H1 (cell line): ENCODE measurements around the gene INPP5A. TPM values are rescaled to one million over a fixed set of nuclear protein-coding genes. Genes with fewer than 3 reads are reported as not detected.

Source experiments
- CBX5 ChIP-seq: fragments of 300-800, 300-1000 bp; sonication (generic); IDR thresholded peaks from 2 replicates; pipeline ENCODE4 v1.7.1; 2016; ENCODE audit warnings: antibody characterized with exemption, low read length, low read depth
- CREB1 ChIP-seq: IDR thresholded peaks from 2 replicates; pipeline ENCODE4 v1.6.1; 2012; ENCODE audit warnings: inconsistent platforms
- HDAC6 ChIP-seq: IDR thresholded peaks from one replicate; pipeline ENCODE4 v1.7.1; 2012; ENCODE audit warnings: low read depth, mild to moderate bottlenecking, inconsistent platforms, low read length, moderate library complexity
- RBBP5 ChIP-seq: IDR thresholded peaks from 2 replicates; pipeline ENCODE4 v1.7.1; 2012; ENCODE audit warnings: low read depth, mild to moderate bottlenecking, inconsistent platforms, low read length, moderate library complexity, borderline replicate concordance
- RXRA ChIP-seq: IDR thresholded peaks from 2 replicates; pipeline ENCODE4 v1.6.1; 2011; ENCODE audit warnings: low read depth, mild to moderate bottlenecking, low read length, moderate library complexity; ENCODE audit not compliant: insufficient read depth
- SIRT6 ChIP-seq: IDR thresholded peaks from one replicate; pipeline ENCODE4 v1.7.1; 2012; ENCODE audit warnings: low read length, inconsistent platforms
- polyA plus RNA-seq, 7 experiments: library from polyadenylated mRNA; depleted of rRNA in 3 of 7; stranded (reverse) in 5 of 7; unstranded in 2 of 7; fragments of >200 nt in 5 of 7; fragments of 200-250 nt in 2 of 7; gene quantifications; 1 replicate in 5 of 7; 2 replicates in 1 of 7; 4 replicates in 1 of 7; pipeline versions ENCODE4 v1.2.1 to v1.2.3, GENCODE V29; 2011 to 2013; ENCODE audit warnings: missing spikeins in 2 of 7, mixed read lengths in 2 of 7
- total RNA-seq: library from RNA; stranded (reverse); fragmentation: NEBNext Ultra II Directional; extraction: Animal tissue kit (Norgen Biotek cat#: 25700); gene quantifications from 2 replicates; pipeline ENCODE4 v1.2.1, GENCODE V29; 2021

Gene INPP5A
- total and polyA plus RNA-seq, 2 of the 8 experiments (the other 6 are each of a cell fraction or from before 2014, with no cell fraction given), result 19.7 to 27.5 TPM

GRCh38 chr10:132616170-132616995 is 78.8 kb downstream of the INPP5A start (continued):
- TF ChIP-seq HDAC6, result no peak
- TF ChIP-seq RBBP5, result no peak
- no peak for TF ChIP-seq CREB1
- TF ChIP-seq RXRA, result no peak
- TF ChIP-seq CBX5, result no peak
- no peak for TF ChIP-seq SIRT6
